Brain microvascular endothelial cell (primary cell): ENCODE data around the gene ZRANB1.

Experiments used
- DNase-seq: peaks from one replicate; pipeline ENCODE4 v3.0.0-alpha.2; 2020
- H3K27ac ChIP-seq: fragments of 250-450 bp; sonication (Bioruptor Pico); 2 replicates; pipeline ENCODE4 v1.5.1; 2020; ENCODE audit warnings: mild to moderate bottlenecking, moderate library complexity
- H3K27me3 ChIP-seq: fragments of 250-450 bp; sonication (Bioruptor Pico); replicated peaks from 2 replicates; pipeline ENCODE4 v1.5.1; 2020; ENCODE audit warnings: mild to moderate bottlenecking
- H3K36me3 ChIP-seq: fragments of 250-450 bp; sonication (Bioruptor Pico); replicated peaks from 2 replicates; pipeline ENCODE4 v1.5.1; 2020; ENCODE audit warnings: mild to moderate bottlenecking
- H3K4me3 ChIP-seq: 2 replicates; pipeline ENCODE4 v1.5.1; 2011; ENCODE audit warnings: low read depth, mild to moderate bottlenecking, control low read depth, low read length, moderate library complexity
- in situ Hi-C: cut with HindIII; loops from 2 replicates; pipeline ENCODE4 v1.10.0; 2017; ENCODE audit warnings: low sequenced_read_pairs, low pct_ligation_motif_present
- TF ChIP-seq, protein P1 (sequence below): IDR thresholded peaks from 2 replicates; pipeline ENCODE4 v1.5.1; 2011; ENCODE audit warnings: low read depth, mild to moderate bottlenecking, moderate library complexity, low read length, control low read depth, inconsistent platforms; ENCODE audit errors: missing control alignments

Gene ZRANB1

GRCh38 chr10:125026974-125027735 is 85.2 kb downstream of the ZRANB1 start:
- in situ Hi-C loops = no loop called here
- Histone ChIP-seq H3K4me3 (no peak overlapping the region), H3K27ac (no peak overlapping the region)

DNA sequence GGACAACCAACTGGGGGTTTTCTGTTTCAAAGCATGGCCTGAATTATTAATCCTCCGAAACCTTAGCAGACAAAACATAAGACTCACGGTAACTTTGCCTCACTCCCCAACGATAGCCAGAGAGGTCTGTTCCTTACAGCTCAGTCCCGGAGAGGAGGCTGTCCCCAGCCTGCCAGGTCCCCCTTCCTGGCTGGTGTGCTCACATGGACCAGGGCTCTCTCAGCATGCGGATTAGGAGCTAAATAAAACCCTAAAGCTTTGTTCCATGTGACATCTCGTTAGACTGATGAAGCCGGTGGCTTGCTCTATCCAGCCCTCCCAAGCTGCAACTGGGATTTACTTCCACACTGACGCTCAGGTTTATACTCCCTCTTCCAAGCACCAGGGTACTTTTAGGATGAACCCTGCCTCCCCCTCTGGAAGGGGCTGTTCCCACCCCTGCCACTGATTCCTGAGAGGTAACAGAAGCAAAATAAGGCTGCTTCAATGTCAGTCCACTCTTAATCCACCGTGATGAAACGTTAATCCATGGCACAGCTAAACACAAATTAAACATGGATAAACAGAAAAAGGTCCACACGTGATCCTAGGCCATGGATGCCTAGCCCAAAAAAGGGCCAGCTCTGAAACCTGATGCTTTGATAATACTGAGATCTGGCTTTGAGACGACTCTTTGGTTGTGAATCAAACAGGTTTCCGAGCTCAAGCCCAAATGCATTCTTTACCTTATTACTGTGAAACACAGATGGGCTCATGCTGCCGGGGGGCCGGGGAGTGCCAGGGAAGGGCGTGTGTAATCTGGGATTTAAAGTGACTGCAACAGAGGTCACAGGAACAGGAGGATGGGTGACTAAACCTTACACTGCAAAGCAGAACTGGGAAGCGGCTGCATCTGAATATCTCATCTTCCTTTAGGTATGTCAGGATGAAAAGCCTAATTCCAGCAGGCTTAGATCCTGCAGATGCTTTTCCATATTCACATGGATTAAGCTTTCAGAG is 86.2 kb downstream of the ZRANB1 start:
- no peak for DNase-seq
- H3K4me3 ChIP-seq = no peak overlapping the region
- no peak overlapping the region for H3K27ac ChIP-seq
- H3K36me3 ChIP-seq = no peaks in the 10 kb centered on the region
- in situ Hi-C loops = no loop called here
- TF ChIP-seq, protein P1, sequence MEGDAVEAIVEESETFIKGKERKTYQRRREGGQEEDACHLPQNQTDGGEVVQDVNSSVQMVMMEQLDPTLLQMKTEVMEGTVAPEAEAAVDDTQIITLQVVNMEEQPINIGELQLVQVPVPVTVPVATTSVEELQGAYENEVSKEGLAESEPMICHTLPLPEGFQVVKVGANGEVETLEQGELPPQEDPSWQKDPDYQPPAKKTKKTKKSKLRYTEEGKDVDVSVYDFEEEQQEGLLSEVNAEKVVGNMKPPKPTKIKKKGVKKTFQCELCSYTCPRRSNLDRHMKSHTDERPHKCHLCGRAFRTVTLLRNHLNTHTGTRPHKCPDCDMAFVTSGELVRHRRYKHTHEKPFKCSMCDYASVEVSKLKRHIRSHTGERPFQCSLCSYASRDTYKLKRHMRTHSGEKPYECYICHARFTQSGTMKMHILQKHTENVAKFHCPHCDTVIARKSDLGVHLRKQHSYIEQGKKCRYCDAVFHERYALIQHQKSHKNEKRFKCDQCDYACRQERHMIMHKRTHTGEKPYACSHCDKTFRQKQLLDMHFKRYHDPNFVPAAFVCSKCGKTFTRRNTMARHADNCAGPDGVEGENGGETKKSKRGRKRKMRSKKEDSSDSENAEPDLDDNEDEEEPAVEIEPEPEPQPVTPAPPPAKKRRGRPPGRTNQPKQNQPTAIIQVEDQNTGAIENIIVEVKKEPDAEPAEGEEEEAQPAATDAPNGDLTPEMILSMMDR = no peak
- H3K27me3 ChIP-seq = no peaks in the 10 kb centered on the region

More at GRCh38 chr10:125026974-125027735, 85.2 kb downstream of the ZRANB1 start:
- H3K36me3 ChIP-seq = no peaks in the 10 kb centered on the region
- H3K27me3 ChIP-seq = no peaks in the 10 kb centered on the region
- no peak for DNase-seq
- TF ChIP-seq, protein P1 = no peak

GRCh38 chr10:125029584-125030242 is 87.8 kb downstream of the ZRANB1 start:
- no peaks in the 10 kb centered on the region for H3K27me3 ChIP-seq
- in situ Hi-C loops = no loop called here
- no peak overlapping the region for H3K4me3 ChIP-seq
- no peak for DNase-seq
- H3K27ac ChIP-seq = no peak overlapping the region
- TF ChIP-seq, protein P1 = no peak
- H3K36me3 ChIP-seq = no peaks in the 10 kb centered on the region

- no peak overlapping the region for H3K4me3 ChIP-seq
- no peaks in the 10 kb centered on the region for H3K27me3 ChIP-seq
- DNase-seq = no peak
- H3K36me3 ChIP-seq = no peaks in the 10 kb centered on the region
- in situ Hi-C loops = no loop called here
- TF ChIP-seq, protein P1 = no peak
- H3K27ac ChIP-seq = no peak overlapping the region
These were observed 88.8 kb downstream of the ZRANB1 start for GRCh38 chr10:125030567-125031197.

- Histone ChIP-seq H3K27me3 (no peaks in the 10 kb centered on the region), H3K4me3 (no peak overlapping the region), H3K36me3 (no peaks in the 10 kb centered on the region), H3K27ac (no peak overlapping the region)
- DNase-seq = no peak
- TF ChIP-seq, protein P1 = no peak
- in situ Hi-C loops = no loop called here
These were observed 90.6 kb downstream of the ZRANB1 start for GRCh38 chr10:125032474-125033020.
